Heart right ventricle (tissue), 16 donors: ENCODE data around the gene FLNA. TPM values are rescaled to one million over a fixed set of nuclear protein-coding genes. Genes with fewer than 3 reads are reported as not detected.

Source experiments
- ATAC-seq, 8 donors: fragments of 200-7000 bp; cut with Tn5 transposase; one replicate each; pipeline ENCODE4 v1.9.1; 2020; ENCODE audit warnings: mild to moderate bottlenecking in 8 of 8, moderate library complexity in 8 of 8, moderate number of reproducible peaks in 1 of 8
- DNase-seq, 2 donors: peaks; one replicate each; pipeline ENCODE4 v3.0.0-alpha.2; 2020
- H3K27ac ChIP-seq, 10 donors: fragments of 200-600 bp; sonication (generic) in 2 of 10; one replicate each; pipeline versions ENCODE4 v1.5.0 to v1.8.0; 2020 to 2022; ENCODE audit warnings: mild to moderate bottlenecking in 3 of 10
- H3K27me3 ChIP-seq, 7 donors: fragments of 200-600 bp; one replicate each; pipeline ENCODE4 v1.8.0; 2021 to 2022; ENCODE audit warnings: mild to moderate bottlenecking in 2 of 7
- H3K36me3 ChIP-seq, 9 donors: fragments of 200-600 bp; sonication (generic) in 1 of 9; one replicate each; pipeline versions ENCODE4 v1.5.0 to v1.8.0; 2020 to 2022; ENCODE audit warnings: mild to moderate bottlenecking in 2 of 9
- H3K4me1 ChIP-seq, 9 donors: fragments of 200-600 bp; sonication (generic) in 1 of 9; one replicate each; pipeline versions ENCODE4 v1.5.0 to v1.8.0; 2020 to 2022; ENCODE audit warnings: mild to moderate bottlenecking in 4 of 9
- H3K4me3 ChIP-seq, 10 donors: fragments of 200-600 bp; sonication (generic) in 2 of 10; one replicate each; pipeline versions ENCODE4 v1.5.0 to v1.8.0; 2020 to 2022; ENCODE audit warnings: mild to moderate bottlenecking in 7 of 10, moderate library complexity in 2 of 10
- H3K9me3 ChIP-seq, 11 donors: fragments of 200-600 bp in 10 of 11; sonication (generic) in 2 of 11; one replicate each; pipeline versions ENCODE4 v1.5.0 to v1.8.0; 2013 to 2022; ENCODE audit warnings: mild to moderate bottlenecking in 2 of 11, control low read depth in 1 of 11, moderate library complexity in 1 of 11
- CTCF ChIP-seq, 9 donors: fragments of 200-600 bp; sonication (generic) in 2 of 9; IDR thresholded peaks; one replicate each; pipeline versions ENCODE4 v1.5.0 to v1.8.0; 2021 to 2022; ENCODE audit warnings: antibody characterized with exemption in 9 of 9, mild to moderate bottlenecking in 5 of 9, moderate library complexity in 1 of 9
- WGBS, 2 donors: extraction: QIAGEN DNeasy Blood & Tissue Kit; methylation state at CpG; one replicate each; pipeline ENCODE4 v1.1.7; 2013; ENCODE audit warnings: inconsistent platforms in 1 of 2; 5-methylcytosine and 5-hydroxymethylcytosine counted together
- intact Hi-C, 10 donors: fragments of 100-400 bp; cut with DNase I; formaldehyde crosslinking; loops; one replicate each; pipeline versions ENCODE4 v1.11.1 to v1.14.2; 2022
- polyA plus RNA-seq, 2 donors: library from polyadenylated mRNA; stranded (reverse); fragments of 200-250 nt; gene quantifications; one replicate each; pipeline ENCODE4 v1.2.3, GENCODE V29; 2013
- total RNA-seq, 10 donors: library from RNA; stranded (reverse); fragmentation: NEBNext Ultra II Directional in 3 of 10; extraction: Animal tissue kit (Norgen Biotek cat#: 25700) in 3 of 10; gene quantifications; one replicate each; pipeline versions ENCODE4 v1.2.1 to v1.2.4, GENCODE V29; 2021 to 2023
- donor health status: Arrhythmogenic right ventricular cardiomyopathy.
- donor health status: ischemic (EF 13 %, LVEDD 7.1; RV severe dilation, severe dysfunction).
- donor health status: healthy with polysubstance abuse.
- donor health status: DM: no; HTN: yes; CAD: no.
- donor health status: DM: no; HTN: no; CAD: no.
- donor health status: ischemic (EF 25% LVEDD 6.9; RV normal size, moderate dysfunction).
- donor health status: ischemic (EF 25% LVEDD 5.7; RV mildly dilated, moderate dysfunction).
- donor health status: healthy.
- donor health status: DM: yes; HTN: yes; CAD: no.
- donor health status: Ischemic cardiomyopathy.
- donor health status: ischemic (EF 35%, LVEDD 5.7; RV mildly dilated, moderate dysfunction).
- donor health status: nonischemic (EF 11% LVEDD 7.7; RV severe dilation, severe dysfunction).
- donor health status: DM: yes; HTN: yes; CAD: no.
- donor health status: PGD.
- donor health status: ischemic (EF 29% LVEDD 5.4; RV normal size, mild dysfunction).
- donor health status: nonischemic (EF 23%, LVEDD 6.1; RV moderate dilation, normal function).

The FLNA gene
- total and polyA plus RNA-seq, 12 donors: 139 to 442 (median 199) TPM

DNA sequence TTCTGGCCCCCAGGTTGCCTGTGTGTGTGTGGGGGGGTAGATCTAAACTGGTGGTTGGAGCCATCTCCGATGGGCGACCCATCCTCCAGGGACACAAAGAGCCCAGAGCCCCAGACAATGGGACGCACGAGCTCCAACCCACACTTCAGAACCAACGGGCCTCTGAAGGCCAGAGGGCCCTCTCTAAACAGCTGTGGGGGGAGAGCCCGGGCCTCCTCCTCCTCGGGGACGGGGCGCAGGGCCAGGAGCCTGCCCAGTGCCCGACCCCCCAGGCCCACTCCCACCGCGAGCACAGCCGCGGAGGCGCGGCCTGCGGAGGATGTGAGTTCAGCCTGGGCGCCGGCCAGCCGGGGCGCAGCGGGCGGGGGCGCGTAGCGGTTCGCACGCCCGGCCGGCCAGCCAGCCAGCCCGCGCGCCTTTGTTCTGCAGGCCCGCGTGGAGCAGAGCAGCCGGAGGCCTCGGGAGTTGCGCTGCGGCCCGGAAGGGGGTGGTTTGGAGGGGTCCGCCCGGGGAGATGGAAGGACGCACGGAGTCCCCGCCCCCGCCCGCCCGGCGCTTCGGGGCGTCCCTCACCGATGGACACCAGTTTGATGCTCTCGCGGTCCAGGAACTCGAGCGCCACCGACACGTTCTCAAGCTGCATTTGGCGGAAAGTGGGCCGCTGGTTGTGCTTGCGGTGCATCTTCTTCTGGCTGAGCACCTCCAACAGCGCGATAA is 4.0 kb downstream of the FLNA start:
- peaks cover 0 to 29% (median 19%) of the 10 kb centered on the region in 9 donors for H3K36me3 ChIP-seq
- intact Hi-C loops: loop anchor here in 1 of 10 donors (2.0 kb wide), 1 partner anchor 46 kb away; no protein-coding TSS in a partner anchor

GRCh38 chrX:154369449-154370299 is 4.8 kb downstream of the FLNA start:
- peaks cover 0 to 37% (median 19%) of the 10 kb centered on the region in 9 donors for H3K36me3 ChIP-seq
- DNase-seq (peak; percentile 77 to 87), ATAC-seq (peak; percentile 47 to 74 (median 67))
- peak overlapping the region; percentile 85 to 100 (median 97) for H3K27ac ChIP-seq
- 3 to 4% methylated on average over 12 to 13 of the region's 13 CpGs for WGBS, 2 donors
- TF ChIP-seq CTCF (IDR thresholded peaks at IDR 0.05): no peak
- H3K4me3 ChIP-seq: peak overlapping the region; percentile 58 to 92 (median 86)
- H3K9me3 ChIP-seq: peaks cover 0 to 10% (median 0%) of the 10 kb centered on the region in 11 donors
- intact Hi-C loops: loop anchor here in 1 of 10 donors (2.0 kb wide), 1 partner anchor 45 kb away; no protein-coding TSS in a partner anchor
- H3K27me3 ChIP-seq: no peaks in the 10 kb centered on the region
- H3K4me1 ChIP-seq: peaks cover 9 to 70% (median 51%) of the 10 kb centered on the region in 9 donors

More for the DNA sequence above, 4.0 kb downstream of the FLNA start:
- H3K9me3 ChIP-seq: peaks cover 0 to 10% (median 0%) of the 10 kb centered on the region in 11 donors
- peaks cover 9 to 62% (median 55%) of the 10 kb centered on the region in 9 donors for H3K4me1 ChIP-seq
- peak in 1 of 2 donors; percentile 48 for DNase-seq
- H3K27me3 ChIP-seq: no peaks in the 10 kb centered on the region
- H3K4me3 ChIP-seq: peak overlapping the region; percentile 58 to 92 (median 86)
- peak overlapping the region; percentile 85 to 100 (median 97) for H3K27ac ChIP-seq
- TF ChIP-seq CTCF (IDR thresholded peaks at IDR 0.05): no peak
- 0% methylated on average over 25 to 62 of the region's 63 CpGs for WGBS, 2 donors
- peak in 3 of 8 donors; percentile 2 to 8 (median 4) for ATAC-seq

GRCh38 chrX:154368630-154369448 is 5.6 kb downstream of the FLNA start:
- peak; percentile 12 to 60 (median 44) for ATAC-seq
- DNase-seq: peak; percentile 71 to 74
- peak overlapping the region; percentile 46 to 92 (median 80) for H3K4me3 ChIP-seq
- intact Hi-C loops: no loop called here
- peaks cover 0 to 10% (median 0%) of the 10 kb centered on the region in 11 donors for H3K9me3 ChIP-seq
- no peaks in the 10 kb centered on the region for H3K27me3 ChIP-seq
- WGBS, 2 donors: 1% methylated on average over 10 to 14 of the region's 16 CpGs
- H3K36me3 ChIP-seq: peaks cover 0 to 45% (median 19%) of the 10 kb centered on the region in 9 donors
- no peak for TF ChIP-seq CTCF (IDR thresholded peaks at IDR 0.05)
- H3K27ac ChIP-seq: peak overlapping the region; percentile 85 to 100 (median 97)
- peaks cover 9 to 65% (median 47%) of the 10 kb centered on the region in 9 donors for H3K4me1 ChIP-seq
